GM23338 (cell line): Measurements from ENCODE around the gene CNPPD1. TPM values are rescaled to one million over a fixed set of nuclear protein-coding genes. Genes with fewer than 3 reads are reported as not detected.

Experiments used
- CREB1 ChIP-seq: fragments of 250-450 bp; sonication (Bioruptor Pico); IDR thresholded peaks from 2 replicates; pipeline ENCODE4 v1.5.0; 2020; ENCODE audit warnings: low read depth, mild to moderate bottlenecking, moderate library complexity
- JUNB ChIP-seq: IDR thresholded peaks from one replicate; pipeline ENCODE4 v1.6.1; 2016; ENCODE audit warnings: antibody characterized with exemption; ENCODE audit not compliant: unreplicated experiment
- NANOG ChIP-seq: IDR thresholded peaks from 2 replicates; pipeline ENCODE4 v1.6.1; 2016; ENCODE audit warnings: antibody characterized with exemption, borderline replicate concordance
- STAT1 ChIP-seq: IDR thresholded peaks from one replicate; pipeline ENCODE4 v1.6.1; 2016; ENCODE audit warnings: antibody characterized with exemption; ENCODE audit not compliant: unreplicated experiment
- polyA plus RNA-seq: library from polyadenylated mRNA; unstranded; fragments of >200 nt; fragmentation: Nextera tagmentation; extraction: Ambion mirVana; gene quantifications from 2 replicates; pipeline ENCODE4 v1.2.1, GENCODE V29; 2016
- total RNA-seq: library from RNA; depleted of rRNA; stranded (reverse); fragments of >200 nt; shearing (Covaris generic); gene quantifications from 2 replicates; pipeline ENCODE4 v1.2.3, GENCODE V29; 2014
- TF ChIP-seq, protein P1 (sequence below): fragments of 250-450 bp; sonication (Bioruptor Pico); IDR thresholded peaks from 2 replicates; pipeline ENCODE4 v1.5.0; 2020; ENCODE audit warnings: mild to moderate bottlenecking, moderate library complexity
- TF ChIP-seq, protein P2 (sequence below): IDR thresholded peaks from one replicate; pipeline ENCODE4 v1.6.1; 2018; ENCODE audit warnings: antibody characterized with exemption; ENCODE audit not compliant: unreplicated experiment

CNPPD1 gene
- total and polyA plus RNA-seq, 2 experiments from 2014 or later: 18.0 to 18.2 TPM

DNA sequence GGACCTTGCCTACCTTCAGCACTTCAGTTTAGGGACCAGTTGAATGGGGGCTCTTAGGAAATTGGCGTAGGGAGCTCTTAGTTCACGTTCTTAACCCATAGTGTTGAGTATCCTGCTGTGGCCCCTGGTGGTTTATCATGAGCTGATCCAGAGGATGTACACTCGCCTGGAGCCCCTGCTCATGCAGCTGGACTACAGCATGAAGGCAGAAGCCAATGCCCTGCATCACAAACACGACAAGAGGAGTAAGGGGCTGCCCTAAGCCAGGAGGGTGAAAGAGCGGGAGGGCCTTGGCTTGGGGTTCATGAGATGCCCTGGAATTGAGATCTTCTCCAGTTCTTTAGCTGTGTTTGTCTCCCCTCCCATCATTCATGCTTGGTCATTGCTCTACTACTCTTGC lies 4.2 kb upstream of the CNPPD1 start (continued):
- TF ChIP-seq, protein P1, sequence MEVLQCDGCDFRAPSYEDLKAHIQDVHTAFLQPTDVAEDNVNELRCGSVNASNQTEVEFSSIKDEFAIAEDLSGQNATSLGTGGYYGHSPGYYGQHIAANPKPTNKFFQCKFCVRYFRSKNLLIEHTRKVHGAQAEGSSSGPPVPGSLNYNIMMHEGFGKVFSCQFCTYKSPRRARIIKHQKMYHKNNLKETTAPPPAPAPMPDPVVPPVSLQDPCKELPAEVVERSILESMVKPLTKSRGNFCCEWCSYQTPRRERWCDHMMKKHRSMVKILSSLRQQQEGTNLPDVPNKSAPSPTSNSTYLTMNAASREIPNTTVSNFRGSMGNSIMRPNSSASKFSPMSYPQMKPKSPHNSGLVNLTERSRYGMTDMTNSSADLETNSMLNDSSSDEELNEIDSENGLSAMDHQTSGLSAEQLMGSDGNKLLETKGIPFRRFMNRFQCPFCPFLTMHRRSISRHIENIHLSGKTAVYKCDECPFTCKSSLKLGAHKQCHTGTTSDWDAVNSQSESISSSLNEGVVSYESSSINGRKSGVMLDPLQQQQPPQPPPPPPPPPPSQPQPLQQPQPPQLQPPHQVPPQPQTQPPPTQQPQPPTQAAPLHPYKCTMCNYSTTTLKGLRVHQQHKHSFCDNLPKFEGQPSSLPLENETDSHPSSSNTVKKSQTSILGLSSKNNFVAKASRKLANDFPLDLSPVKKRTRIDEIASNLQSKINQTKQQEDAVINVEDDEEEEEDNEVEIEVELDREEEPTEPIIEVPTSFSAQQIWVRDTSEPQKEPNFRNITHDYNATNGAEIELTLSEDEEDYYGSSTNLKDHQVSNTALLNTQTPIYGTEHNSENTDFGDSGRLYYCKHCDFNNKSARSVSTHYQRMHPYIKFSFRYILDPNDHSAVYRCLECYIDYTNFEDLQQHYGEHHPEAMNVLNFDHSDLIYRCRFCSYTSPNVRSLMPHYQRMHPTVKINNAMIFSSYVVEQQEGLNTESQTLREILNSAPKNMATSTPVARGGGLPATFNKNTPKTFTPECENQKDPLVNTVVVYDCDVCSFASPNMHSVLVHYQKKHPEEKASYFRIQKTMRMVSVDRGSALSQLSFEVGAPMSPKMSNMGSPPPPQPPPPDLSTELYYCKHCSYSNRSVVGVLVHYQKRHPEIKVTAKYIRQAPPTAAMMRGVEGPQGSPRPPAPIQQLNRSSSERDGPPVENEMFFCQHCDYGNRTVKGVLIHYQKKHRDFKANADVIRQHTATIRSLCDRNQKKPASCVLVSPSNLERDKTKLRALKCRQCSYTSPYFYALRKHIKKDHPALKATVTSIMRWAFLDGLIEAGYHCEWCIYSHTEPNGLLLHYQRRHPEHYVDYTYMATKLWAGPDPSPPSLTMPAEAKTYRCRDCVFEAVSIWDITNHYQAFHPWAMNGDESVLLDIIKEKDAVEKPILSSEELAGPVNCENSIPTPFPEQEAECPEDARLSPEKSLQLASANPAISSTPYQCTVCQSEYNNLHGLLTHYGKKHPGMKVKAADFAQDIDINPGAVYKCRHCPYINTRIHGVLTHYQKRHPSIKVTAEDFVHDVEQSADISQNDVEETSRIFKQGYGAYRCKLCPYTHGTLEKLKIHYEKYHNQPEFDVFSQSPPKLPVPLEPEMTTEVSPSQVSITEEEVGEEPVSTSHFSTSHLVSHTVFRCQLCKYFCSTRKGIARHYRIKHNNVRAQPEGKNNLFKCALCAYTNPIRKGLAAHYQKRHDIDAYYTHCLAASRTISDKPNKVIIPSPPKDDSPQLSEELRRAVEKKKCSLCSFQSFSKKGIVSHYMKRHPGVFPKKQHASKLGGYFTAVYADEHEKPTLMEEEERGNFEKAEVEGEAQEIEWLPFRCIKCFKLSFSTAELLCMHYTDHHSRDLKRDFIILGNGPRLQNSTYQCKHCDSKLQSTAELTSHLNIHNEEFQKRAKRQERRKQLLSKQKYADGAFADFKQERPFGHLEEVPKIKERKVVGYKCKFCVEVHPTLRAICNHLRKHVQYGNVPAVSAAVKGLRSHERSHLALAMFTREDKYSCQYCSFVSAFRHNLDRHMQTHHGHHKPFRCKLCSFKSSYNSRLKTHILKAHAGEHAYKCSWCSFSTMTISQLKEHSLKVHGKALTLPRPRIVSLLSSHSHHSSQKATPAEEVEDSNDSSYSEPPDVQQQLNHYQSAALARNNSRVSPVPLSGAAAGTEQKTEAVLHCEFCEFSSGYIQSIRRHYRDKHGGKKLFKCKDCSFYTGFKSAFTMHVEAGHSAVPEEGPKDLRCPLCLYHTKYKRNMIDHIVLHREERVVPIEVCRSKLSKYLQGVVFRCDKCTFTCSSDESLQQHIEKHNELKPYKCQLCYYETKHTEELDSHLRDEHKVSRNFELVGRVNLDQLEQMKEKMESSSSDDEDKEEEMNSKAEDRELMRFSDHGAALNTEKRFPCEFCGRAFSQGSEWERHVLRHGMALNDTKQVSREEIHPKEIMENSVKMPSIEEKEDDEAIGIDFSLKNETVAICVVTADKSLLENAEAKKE: no peak
- TF ChIP-seq CREB1 (CRISPR knock-in tag) (no peak), NANOG (no peak), STAT1 (no peak), JUNB (no peak)
- TF ChIP-seq, protein P2, sequence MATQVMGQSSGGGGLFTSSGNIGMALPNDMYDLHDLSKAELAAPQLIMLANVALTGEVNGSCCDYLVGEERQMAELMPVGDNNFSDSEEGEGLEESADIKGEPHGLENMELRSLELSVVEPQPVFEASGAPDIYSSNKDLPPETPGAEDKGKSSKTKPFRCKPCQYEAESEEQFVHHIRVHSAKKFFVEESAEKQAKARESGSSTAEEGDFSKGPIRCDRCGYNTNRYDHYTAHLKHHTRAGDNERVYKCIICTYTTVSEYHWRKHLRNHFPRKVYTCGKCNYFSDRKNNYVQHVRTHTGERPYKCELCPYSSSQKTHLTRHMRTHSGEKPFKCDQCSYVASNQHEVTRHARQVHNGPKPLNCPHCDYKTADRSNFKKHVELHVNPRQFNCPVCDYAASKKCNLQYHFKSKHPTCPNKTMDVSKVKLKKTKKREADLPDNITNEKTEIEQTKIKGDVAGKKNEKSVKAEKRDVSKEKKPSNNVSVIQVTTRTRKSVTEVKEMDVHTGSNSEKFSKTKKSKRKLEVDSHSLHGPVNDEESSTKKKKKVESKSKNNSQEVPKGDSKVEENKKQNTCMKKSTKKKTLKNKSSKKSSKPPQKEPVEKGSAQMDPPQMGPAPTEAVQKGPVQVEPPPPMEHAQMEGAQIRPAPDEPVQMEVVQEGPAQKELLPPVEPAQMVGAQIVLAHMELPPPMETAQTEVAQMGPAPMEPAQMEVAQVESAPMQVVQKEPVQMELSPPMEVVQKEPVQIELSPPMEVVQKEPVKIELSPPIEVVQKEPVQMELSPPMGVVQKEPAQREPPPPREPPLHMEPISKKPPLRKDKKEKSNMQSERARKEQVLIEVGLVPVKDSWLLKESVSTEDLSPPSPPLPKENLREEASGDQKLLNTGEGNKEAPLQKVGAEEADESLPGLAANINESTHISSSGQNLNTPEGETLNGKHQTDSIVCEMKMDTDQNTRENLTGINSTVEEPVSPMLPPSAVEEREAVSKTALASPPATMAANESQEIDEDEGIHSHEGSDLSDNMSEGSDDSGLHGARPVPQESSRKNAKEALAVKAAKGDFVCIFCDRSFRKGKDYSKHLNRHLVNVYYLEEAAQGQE: no peak
